Neural cell (in vitro differentiated cells): ENCODE data around the gene CDCA7L. TPM values are rescaled to one million over a fixed set of nuclear protein-coding genes. Genes with fewer than 3 reads are reported as not detected.

ENCODE experiments used
- H2AFZ ChIP-seq: fragments of 200-600, 300-800 bp; sonication (generic), shearing (Covaris generic); 2 replicates; pipeline ENCODE4 v1.6.0; 2014; ENCODE audit warnings: low read depth, mild to moderate bottlenecking, antibody characterized with exemption, low read length, moderate library complexity
- H3F3A ChIP-seq: fragments of 200-600 bp; shearing (Covaris generic); 2 replicates; pipeline ENCODE4 v1.6.1; 2016; ENCODE audit warnings: mild to moderate bottlenecking, moderate library complexity, mixed read lengths, antibody characterized with exemption, low read length; ENCODE audit not compliant: insufficient read depth, poor library complexity, severe bottlenecking
- H3K27ac ChIP-seq: fragments of 200-600, 300-800 bp; sonication (generic), shearing (Covaris generic); 2 replicates; pipeline ENCODE4 v1.5.1; 2014; ENCODE audit warnings: mild to moderate bottlenecking, low read length, moderate library complexity
- H3K27me3 ChIP-seq: fragments of 300-800, 200-600 bp; sonication (generic), shearing (Covaris generic); 2 replicates; pipeline ENCODE4 v1.6.0; 2014; ENCODE audit warnings: mild to moderate bottlenecking, low read depth, low read length, moderate library complexity; ENCODE audit not compliant: insufficient read depth
- H3K36me3 ChIP-seq: fragments of 300-800, 200-600 bp; sonication (generic), shearing (Covaris generic); 2 replicates; pipeline ENCODE4 v1.5.1; 2014; ENCODE audit warnings: mild to moderate bottlenecking, antibody characterized with exemption, low read length, moderate library complexity; ENCODE audit not compliant: insufficient read depth
- H3K4me2 ChIP-seq: fragments of 300-800, 200-600 bp; sonication (generic), shearing (Covaris generic); 2 replicates; pipeline ENCODE4 v1.6.0; 2014; ENCODE audit warnings: mild to moderate bottlenecking, low read length
- H3K4me3 ChIP-seq: fragments of 300-800, 200-600 bp; sonication (generic), shearing (Covaris generic); 2 replicates; pipeline ENCODE4 v1.5.1; 2014; ENCODE audit warnings: mild to moderate bottlenecking, low read length, moderate library complexity
- H3K79me2 ChIP-seq: fragments of 200-600 bp; shearing (Covaris generic); replicated peaks from 2 replicates; pipeline ENCODE4 v1.6.0; 2014; ENCODE audit warnings: mild to moderate bottlenecking, low read length, moderate library complexity; ENCODE audit not compliant: insufficient read depth
- H3K9ac ChIP-seq: fragments of 300-800, 200-600 bp; sonication (generic), shearing (Covaris generic); 2 replicates; pipeline ENCODE4 v1.6.1; 2016; ENCODE audit warnings: mild to moderate bottlenecking, low read length, mixed read lengths
- H3K9me2 ChIP-seq: fragments of 200-600 bp; shearing (Covaris generic); 2 replicates; pipeline ENCODE4 v1.6.1; 2016; ENCODE audit warnings: mild to moderate bottlenecking, low read length, mixed read lengths; ENCODE audit not compliant: insufficient read depth
- H3K9me3 ChIP-seq: fragments of 200-600, 300-800 bp; sonication (generic), shearing (Covaris generic); 2 replicates; pipeline ENCODE4 v1.6.1; 2016; ENCODE audit warnings: mild to moderate bottlenecking, mixed run types, low read length, moderate library complexity, mixed read lengths
- H4K20me1 ChIP-seq: fragments of 200-600 bp; shearing (Covaris generic); 2 replicates; pipeline ENCODE4 v1.6.1; 2016; ENCODE audit warnings: mild to moderate bottlenecking, mixed run types; ENCODE audit not compliant: insufficient read depth
- EP300 ChIP-seq: fragments of 450-650 bp; conservative IDR thresholded peaks from 2 replicates; pipeline ENCODE4 v1.6.1; 2014; ENCODE audit warnings: antibody characterized with exemption, mild to moderate bottlenecking, moderate library complexity; ENCODE audit not compliant: poor library complexity, severe bottlenecking
- EZH2 ChIP-seq: fragments of 200-600, 300-800 bp; shearing (Covaris generic), sonication (generic); IDR thresholded peaks from 2 replicates; pipeline ENCODE4 v1.6.1; 2014; ENCODE audit warnings: antibody characterized with exemption, low read length, borderline replicate concordance, mild to moderate bottlenecking; ENCODE audit not compliant: insufficient read depth, poor library complexity, severe bottlenecking
- MXI1 ChIP-seq: fragments of 450-650 bp; conservative IDR thresholded peaks from 2 replicates; pipeline ENCODE4 v1.6.1; 2014; ENCODE audit warnings: antibody characterized with exemption, mild to moderate bottlenecking; ENCODE audit not compliant: poor library complexity, severe bottlenecking
- POLR2AphosphoS5 ChIP-seq: IDR thresholded peaks from 2 replicates; pipeline ENCODE4 v1.6.1; 2012
- RAD21 ChIP-seq: fragments of 450-650 bp; conservative IDR thresholded peaks from 2 replicates; pipeline ENCODE4 v1.6.1; 2014; ENCODE audit warnings: antibody characterized with exemption, mild to moderate bottlenecking, moderate library complexity
- SMC3 ChIP-seq: fragments of 450-650 bp; conservative IDR thresholded peaks from 2 replicates; pipeline ENCODE4 v1.6.1; 2014; ENCODE audit warnings: antibody characterized with exemption, mild to moderate bottlenecking, moderate library complexity; ENCODE audit not compliant: poor library complexity
- TAF1 ChIP-seq: IDR thresholded peaks from 2 replicates; pipeline ENCODE4 v1.6.1; 2012; ENCODE audit warnings: low read depth
- polyA plus RNA-seq: library from polyadenylated mRNA; depleted of rRNA; stranded (reverse); fragments of >200 nt; gene quantifications from 2 replicates; pipeline ENCODE4 v1.2.3, GENCODE V29; 2014
- TF ChIP-seq, protein P1 (sequence below): fragments of 450-650 bp; IDR thresholded peaks from 2 replicates; pipeline ENCODE4 v1.5.1; 2014; ENCODE audit warnings: antibody characterized with exemption, mild to moderate bottlenecking, moderate library complexity; ENCODE audit not compliant: poor library complexity, severe bottlenecking
- TF ChIP-seq, protein P2 (sequence below): IDR thresholded peaks from 2 replicates; pipeline ENCODE4 v1.6.1; 2012; ENCODE audit warnings: borderline replicate concordance

The CDCA7L gene
- polyA plus RNA-seq, 1 donor from 2014 or later, result 3.4 TPM

DNA sequence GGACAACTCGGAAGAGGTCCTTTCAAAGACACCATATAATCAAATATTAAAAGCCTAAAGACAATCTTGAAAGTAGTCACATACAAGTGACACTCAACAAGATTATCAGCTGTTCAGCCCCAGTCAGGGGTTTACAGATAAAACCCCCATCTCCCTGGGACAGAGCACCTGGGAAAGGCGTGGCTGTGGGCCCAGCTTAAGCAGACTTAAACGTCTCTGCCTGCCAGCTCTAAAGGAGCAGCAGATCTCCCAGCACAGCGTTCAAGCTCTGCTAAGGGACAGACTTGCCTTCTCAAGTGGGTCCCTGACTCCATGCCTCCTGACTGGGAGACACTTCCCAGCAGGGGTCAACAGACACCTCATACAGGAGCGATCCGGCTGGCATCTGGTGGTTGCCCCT lies 18.0 kb downstream of the CDCA7L start:
- Histone ChIP-seq H3K27ac (no peak overlapping the region), H4K20me1 (no peaks in the 10 kb centered on the region), H3K4me2 (no peak overlapping the region), H3K79me2 (peaks cover 8% of the 10 kb centered on the region), H3F3A (no peaks in the 10 kb centered on the region), H3K4me3 (no peak overlapping the region), H3K36me3 (no peaks in the 10 kb centered on the region), H3K27me3 (peaks cover 3% of the 10 kb centered on the region), H3K9me2 (no peaks in the 10 kb centered on the region), H3K9ac (no peak overlapping the region), H2AFZ (no peak overlapping the region), H3K9me3 (no peaks in the 10 kb centered on the region)
- TF ChIP-seq, protein P1, sequence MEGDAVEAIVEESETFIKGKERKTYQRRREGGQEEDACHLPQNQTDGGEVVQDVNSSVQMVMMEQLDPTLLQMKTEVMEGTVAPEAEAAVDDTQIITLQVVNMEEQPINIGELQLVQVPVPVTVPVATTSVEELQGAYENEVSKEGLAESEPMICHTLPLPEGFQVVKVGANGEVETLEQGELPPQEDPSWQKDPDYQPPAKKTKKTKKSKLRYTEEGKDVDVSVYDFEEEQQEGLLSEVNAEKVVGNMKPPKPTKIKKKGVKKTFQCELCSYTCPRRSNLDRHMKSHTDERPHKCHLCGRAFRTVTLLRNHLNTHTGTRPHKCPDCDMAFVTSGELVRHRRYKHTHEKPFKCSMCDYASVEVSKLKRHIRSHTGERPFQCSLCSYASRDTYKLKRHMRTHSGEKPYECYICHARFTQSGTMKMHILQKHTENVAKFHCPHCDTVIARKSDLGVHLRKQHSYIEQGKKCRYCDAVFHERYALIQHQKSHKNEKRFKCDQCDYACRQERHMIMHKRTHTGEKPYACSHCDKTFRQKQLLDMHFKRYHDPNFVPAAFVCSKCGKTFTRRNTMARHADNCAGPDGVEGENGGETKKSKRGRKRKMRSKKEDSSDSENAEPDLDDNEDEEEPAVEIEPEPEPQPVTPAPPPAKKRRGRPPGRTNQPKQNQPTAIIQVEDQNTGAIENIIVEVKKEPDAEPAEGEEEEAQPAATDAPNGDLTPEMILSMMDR, result no peak
- TF ChIP-seq MXI1, result no peak
- TF ChIP-seq SMC3, result no peak
- no peak for TF ChIP-seq EP300
- TF ChIP-seq, protein P2, sequence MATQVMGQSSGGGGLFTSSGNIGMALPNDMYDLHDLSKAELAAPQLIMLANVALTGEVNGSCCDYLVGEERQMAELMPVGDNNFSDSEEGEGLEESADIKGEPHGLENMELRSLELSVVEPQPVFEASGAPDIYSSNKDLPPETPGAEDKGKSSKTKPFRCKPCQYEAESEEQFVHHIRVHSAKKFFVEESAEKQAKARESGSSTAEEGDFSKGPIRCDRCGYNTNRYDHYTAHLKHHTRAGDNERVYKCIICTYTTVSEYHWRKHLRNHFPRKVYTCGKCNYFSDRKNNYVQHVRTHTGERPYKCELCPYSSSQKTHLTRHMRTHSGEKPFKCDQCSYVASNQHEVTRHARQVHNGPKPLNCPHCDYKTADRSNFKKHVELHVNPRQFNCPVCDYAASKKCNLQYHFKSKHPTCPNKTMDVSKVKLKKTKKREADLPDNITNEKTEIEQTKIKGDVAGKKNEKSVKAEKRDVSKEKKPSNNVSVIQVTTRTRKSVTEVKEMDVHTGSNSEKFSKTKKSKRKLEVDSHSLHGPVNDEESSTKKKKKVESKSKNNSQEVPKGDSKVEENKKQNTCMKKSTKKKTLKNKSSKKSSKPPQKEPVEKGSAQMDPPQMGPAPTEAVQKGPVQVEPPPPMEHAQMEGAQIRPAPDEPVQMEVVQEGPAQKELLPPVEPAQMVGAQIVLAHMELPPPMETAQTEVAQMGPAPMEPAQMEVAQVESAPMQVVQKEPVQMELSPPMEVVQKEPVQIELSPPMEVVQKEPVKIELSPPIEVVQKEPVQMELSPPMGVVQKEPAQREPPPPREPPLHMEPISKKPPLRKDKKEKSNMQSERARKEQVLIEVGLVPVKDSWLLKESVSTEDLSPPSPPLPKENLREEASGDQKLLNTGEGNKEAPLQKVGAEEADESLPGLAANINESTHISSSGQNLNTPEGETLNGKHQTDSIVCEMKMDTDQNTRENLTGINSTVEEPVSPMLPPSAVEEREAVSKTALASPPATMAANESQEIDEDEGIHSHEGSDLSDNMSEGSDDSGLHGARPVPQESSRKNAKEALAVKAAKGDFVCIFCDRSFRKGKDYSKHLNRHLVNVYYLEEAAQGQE, result no peak
- TF ChIP-seq RAD21, result no peak
- no peak for TF ChIP-seq POLR2AphosphoS5
- TF ChIP-seq TAF1, result no peak
- TF ChIP-seq EZH2, result no peak

DNA sequence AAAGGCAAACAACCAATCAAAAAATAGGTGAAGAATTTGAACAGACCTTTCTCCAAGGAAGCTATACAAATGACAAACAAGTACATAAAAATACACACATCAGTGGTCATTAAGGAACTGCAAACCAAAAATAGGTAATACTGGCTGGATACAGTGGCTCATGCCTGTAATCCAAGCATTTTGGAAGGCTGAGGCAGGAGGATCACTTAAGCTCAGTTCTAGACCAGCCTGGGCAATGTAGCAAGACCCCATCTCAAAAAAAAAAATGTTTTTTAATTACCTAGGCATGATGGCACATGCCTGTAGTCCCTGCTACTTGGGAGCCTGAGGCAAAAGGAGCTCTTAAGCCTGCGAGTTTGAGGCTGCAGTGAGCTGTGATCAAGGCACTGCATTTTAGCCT lies 19.3 kb downstream of the CDCA7L start:
- Histone ChIP-seq H3K9ac (no peak overlapping the region), H3K9me2 (no peaks in the 10 kb centered on the region), H3K27ac (no peak overlapping the region), H3K4me3 (no peak overlapping the region), H4K20me1 (no peaks in the 10 kb centered on the region), H3K27me3 (peaks cover 3% of the 10 kb centered on the region), H3K36me3 (no peaks in the 10 kb centered on the region), H3K4me2 (no peak overlapping the region), H3F3A (no peaks in the 10 kb centered on the region), H3K9me3 (no peaks in the 10 kb centered on the region), H2AFZ (no peak overlapping the region), H3K79me2 (peaks cover 8% of the 10 kb centered on the region)
- TF ChIP-seq MXI1, result no peak
- TF ChIP-seq EP300, result no peak
- TF ChIP-seq, protein P1, result no peak
- TF ChIP-seq SMC3, result no peak
- TF ChIP-seq, protein P2, result no peak
- TF ChIP-seq EZH2, result no peak
- TF ChIP-seq TAF1, result no peak
- TF ChIP-seq POLR2AphosphoS5, result no peak
- TF ChIP-seq RAD21, result no peak
